ENCODE data around the gene PRDX1.
"Not testable (repeated sequence)": the region's sequence is repeated elsewhere in the genome, so short reads cannot be mapped to it uniquely, and the experiment has no call there.

DNA sequence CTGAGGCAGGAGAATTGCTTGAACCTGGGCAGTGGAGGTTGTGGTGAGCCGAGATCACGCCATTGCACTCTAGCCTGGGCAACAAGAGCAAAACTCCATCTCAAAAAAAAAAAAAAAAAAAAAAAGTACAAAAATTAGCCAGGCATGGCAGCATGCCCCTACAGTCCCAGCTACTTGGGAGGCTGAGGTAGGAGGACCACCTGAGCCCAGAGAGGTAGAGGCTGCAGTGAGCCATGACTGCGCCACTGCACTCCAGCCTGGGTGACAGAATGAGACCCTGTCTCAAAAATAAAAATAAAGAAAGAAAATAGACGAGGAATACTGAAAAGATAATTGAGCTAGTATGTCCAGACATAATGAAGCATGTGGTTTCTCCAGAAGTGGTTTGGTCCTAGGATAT is 3.3 kb downstream of the PRDX1 start:
- not testable (repeated sequence) for TF ChIP-seq EZH2 (IDR thresholded peaks at IDR 0.05; ENCODE audit: insufficient read depth, poor library complexity, severe bottlenecking); EZH2phosphoT487 (IDR thresholded peaks at IDR 0.05; ENCODE audit: insufficient read depth, low read depth)

All from GM23248 (cell line).